ENCODE data around the gene ARHGAP18. TPM values are rescaled to one million over a fixed set of nuclear protein-coding genes. Genes with fewer than 3 reads are reported as not detected.
A peak's percentile ranks its signal among the peaks of the same experiment; 100 is the strongest.

The ARHGAP18 gene
- total and polyA plus RNA-seq, 2 of the 13 experiments (the other 11 are each of a cell fraction or from before 2014, with no cell fraction given), result 58.2 to 115 TPM

DNA sequence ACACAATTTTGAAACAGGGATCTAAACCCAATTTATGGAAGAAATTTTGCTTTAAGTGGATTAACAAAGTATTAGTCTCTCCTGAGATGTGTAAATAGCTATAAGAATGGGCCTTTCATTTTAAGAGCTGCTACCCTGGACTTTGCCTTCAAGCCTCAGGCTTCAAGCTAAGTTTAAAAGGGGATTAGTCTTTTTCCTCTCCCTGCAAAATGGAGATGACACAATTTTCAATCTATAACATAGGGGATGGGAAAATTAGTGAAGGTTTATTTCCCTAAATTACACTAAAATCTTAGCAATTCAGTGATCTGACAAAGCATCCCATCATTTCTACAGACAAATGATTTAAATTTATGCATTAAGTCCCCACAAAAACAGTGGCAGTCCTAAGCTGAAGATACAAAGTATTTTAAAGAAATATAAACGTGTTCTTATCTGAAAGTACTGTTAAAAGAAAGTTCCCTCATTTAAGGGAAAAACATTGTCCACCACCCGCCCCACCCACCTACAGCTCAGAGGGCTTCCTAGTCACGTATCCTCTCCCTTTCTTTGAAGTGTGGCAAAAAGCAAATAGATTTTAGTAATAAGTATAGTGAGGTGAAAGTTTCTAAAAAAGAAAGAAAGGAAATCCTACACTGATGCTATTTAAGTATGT is 14.5 kb downstream of the ARHGAP18 start (continued):
- TF ChIP-seq, protein P1, sequence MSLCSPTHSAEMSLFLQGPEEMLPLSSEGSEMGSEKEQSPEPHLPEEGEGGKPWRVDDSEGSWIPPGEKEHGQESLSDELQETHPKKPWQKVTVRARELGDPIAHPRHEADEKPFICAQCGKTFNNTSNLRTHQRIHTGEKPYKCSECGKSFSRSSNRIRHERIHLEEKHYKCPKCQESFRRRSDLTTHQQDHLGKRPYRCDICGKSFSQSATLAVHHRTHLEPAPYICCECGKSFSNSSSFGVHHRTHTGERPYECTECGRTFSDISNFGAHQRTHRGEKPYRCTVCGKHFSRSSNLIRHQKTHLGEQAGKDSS (CRISPR knock-in tag; IDR thresholded peaks at IDR 0.05; ENCODE audit: borderline replicate concordance, low read depth), result no peak
- TF ChIP-seq CBX1 (IDR thresholded peaks at IDR 0.05; ENCODE audit: low read depth) (no peak), MIER2 (CRISPR knock-in tag; IDR thresholded peaks at IDR 0.05) (no peak), NR2C2 (CRISPR knock-in tag; IDR thresholded peaks at IDR 0.05; ENCODE audit: borderline replicate concordance) (peak; percentile 50; the same call in 1 of the 2 replicates), MTF1 (CRISPR knock-in tag; IDR thresholded peaks at IDR 0.05) (no peak), MLLT10 (CRISPR knock-in tag; IDR thresholded peaks at IDR 0.05) (no peak), MBD4 (IDR thresholded peaks at IDR 0.05; ENCODE audit: borderline replicate concordance, low read length) (peak; percentile 95), ZNF224 (CRISPR knock-in tag; IDR thresholded peaks at IDR 0.05) (no peak), SMAD9 (CRISPR knock-in tag; IDR thresholded peaks at IDR 0.05) (no peak), NFIC (IDR thresholded peaks at IDR 0.05; ENCODE audit: low read length) (peak; percentile 95), ZNF879 (CRISPR knock-in tag; IDR thresholded peaks at IDR 0.05) (no peak), SRSF9 (IDR thresholded peaks at IDR 0.05; ENCODE audit: borderline replicate concordance, insufficient read depth, low read depth, low read length, poor library complexity, severe bottlenecking) (no peak), ZNF430 (CRISPR knock-in tag; IDR thresholded peaks at IDR 0.05) (0 out of 2 replicates have a peak, but pooled peaks have one; percentile 44), ZMYM2 (CRISPR knock-in tag; IDR thresholded peaks at IDR 0.05) (0 out of 2 replicates have a peak, but pooled peaks have one; percentile 60), ZNF501 (CRISPR knock-in tag; IDR thresholded peaks at IDR 0.05) (no peak), FOXC1 (CRISPR knock-in tag; IDR thresholded peaks at IDR 0.05; ENCODE audit: borderline replicate concordance) (no peak), ZNF891 (CRISPR knock-in tag; IDR thresholded peaks at IDR 0.05) (no peak), DRAP1 (CRISPR knock-in tag; IDR thresholded peaks at IDR 0.05) (peak; percentile 41; the same call in 1 of the 2 replicates), HNRNPL (IDR thresholded peaks at IDR 0.05; ENCODE audit: low read depth, low read length) (no peak), ETS1 (CRISPR knock-in tag; IDR thresholded peaks at IDR 0.05) (no peak)
- TF ChIP-seq, protein P2, sequence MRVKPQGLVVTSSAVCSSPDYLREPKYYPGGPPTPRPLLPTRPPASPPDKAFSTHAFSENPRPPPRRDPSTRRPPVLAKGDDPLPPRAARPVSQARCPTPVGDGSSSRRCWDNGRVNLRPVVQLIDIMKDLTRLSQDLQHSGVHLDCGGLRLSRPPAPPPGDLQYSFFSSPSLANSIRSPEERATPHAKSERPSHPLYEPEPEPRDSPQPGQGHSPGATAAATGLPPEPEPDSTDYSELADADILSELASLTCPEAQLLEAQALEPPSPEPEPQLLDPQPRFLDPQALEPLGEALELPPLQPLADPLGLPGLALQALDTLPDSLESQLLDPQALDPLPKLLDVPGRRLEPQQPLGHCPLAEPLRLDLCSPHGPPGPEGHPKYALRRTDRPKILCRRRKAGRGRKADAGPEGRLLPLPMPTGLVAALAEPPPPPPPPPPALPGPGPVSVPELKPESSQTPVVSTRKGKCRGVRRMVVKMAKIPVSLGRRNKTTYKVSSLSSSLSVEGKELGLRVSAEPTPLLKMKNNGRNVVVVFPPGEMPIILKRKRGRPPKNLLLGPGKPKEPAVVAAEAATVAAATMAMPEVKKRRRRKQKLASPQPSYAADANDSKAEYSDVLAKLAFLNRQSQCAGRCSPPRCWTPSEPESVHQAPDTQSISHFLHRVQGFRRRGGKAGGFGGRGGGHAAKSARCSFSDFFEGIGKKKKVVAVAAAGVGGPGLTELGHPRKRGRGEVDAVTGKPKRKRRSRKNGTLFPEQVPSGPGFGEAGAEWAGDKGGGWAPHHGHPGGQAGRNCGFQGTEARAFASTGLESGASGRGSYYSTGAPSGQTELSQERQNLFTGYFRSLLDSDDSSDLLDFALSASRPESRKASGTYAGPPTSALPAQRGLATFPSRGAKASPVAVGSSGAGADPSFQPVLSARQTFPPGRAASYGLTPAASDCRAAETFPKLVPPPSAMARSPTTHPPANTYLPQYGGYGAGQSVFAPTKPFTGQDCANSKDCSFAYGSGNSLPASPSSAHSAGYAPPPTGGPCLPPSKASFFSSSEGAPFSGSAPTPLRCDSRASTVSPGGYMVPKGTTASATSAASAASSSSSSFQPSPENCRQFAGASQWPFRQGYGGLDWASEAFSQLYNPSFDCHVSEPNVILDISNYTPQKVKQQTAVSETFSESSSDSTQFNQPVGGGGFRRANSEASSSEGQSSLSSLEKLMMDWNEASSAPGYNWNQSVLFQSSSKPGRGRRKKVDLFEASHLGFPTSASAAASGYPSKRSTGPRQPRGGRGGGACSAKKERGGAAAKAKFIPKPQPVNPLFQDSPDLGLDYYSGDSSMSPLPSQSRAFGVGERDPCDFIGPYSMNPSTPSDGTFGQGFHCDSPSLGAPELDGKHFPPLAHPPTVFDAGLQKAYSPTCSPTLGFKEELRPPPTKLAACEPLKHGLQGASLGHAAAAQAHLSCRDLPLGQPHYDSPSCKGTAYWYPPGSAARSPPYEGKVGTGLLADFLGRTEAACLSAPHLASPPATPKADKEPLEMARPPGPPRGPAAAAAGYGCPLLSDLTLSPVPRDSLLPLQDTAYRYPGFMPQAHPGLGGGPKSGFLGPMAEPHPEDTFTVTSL (CRISPR knock-in tag; IDR thresholded peaks at IDR 0.05; ENCODE audit: borderline replicate concordance), result peak; percentile 86; the same call in 1 of the 2 replicates
- TF ChIP-seq, protein P3, sequence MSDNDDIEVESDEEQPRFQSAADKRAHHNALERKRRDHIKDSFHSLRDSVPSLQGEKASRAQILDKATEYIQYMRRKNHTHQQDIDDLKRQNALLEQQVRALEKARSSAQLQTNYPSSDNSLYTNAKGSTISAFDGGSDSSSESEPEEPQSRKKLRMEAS (IDR thresholded peaks at IDR 0.05), result peak; percentile 69
